MM.1S (cell line): ENCODE results near the gene HMX1.

Experiments used
- DNase-seq: peaks from one replicate; pipeline ENCODE4 v3.0.0-alpha.2; 2015
- H2AFZ ChIP-seq: fragments of 300-600 bp; sonication (generic); 2 replicates; pipeline ENCODE4 v1.6.0; 2016; ENCODE audit warnings: antibody characterized with exemption, low read length
- H3F3A ChIP-seq: fragments of 300-600 bp; sonication (generic); 2 replicates; pipeline ENCODE4 v1.6.1; 2016; ENCODE audit warnings: mild to moderate bottlenecking, antibody characterized with exemption, low read length, moderate library complexity, mixed read lengths; ENCODE audit not compliant: insufficient read depth
- H3K27ac ChIP-seq: fragments of 300-600 bp; sonication (generic); 2 replicates; pipeline ENCODE4 v1.5.1; 2016; ENCODE audit warnings: mild to moderate bottlenecking, low read length
- H3K27me3 ChIP-seq: fragments of 300-600 bp; sonication (generic); replicated peaks from 2 replicates; pipeline ENCODE4 v1.6.0; 2016; ENCODE audit warnings: low read length; ENCODE audit not compliant: insufficient read depth
- H3K36me3 ChIP-seq: fragments of 300-600 bp; sonication (generic); replicated peaks from 2 replicates; pipeline ENCODE4 v1.6.1; 2016; ENCODE audit warnings: mild to moderate bottlenecking, low read length, mixed read lengths; ENCODE audit not compliant: insufficient read depth
- H3K4me1 ChIP-seq: fragments of 300-600 bp; sonication (generic); 2 replicates; pipeline ENCODE4 v1.6.1; 2016; ENCODE audit warnings: low read length, mixed read lengths
- H3K4me2 ChIP-seq: fragments of 300-600 bp; sonication (generic); 2 replicates; pipeline ENCODE4 v1.6.0; 2016; ENCODE audit warnings: low read depth, low read length
- H3K4me3 ChIP-seq: fragments of 300-600 bp; sonication (generic); 2 replicates; pipeline ENCODE4 v1.5.1; 2016; ENCODE audit warnings: low read length, mixed read lengths
- H3K79me2 ChIP-seq: fragments of 300-600 bp; sonication (generic); 2 replicates; pipeline ENCODE4 v1.6.1; 2016; ENCODE audit warnings: mixed run types, low read length, mixed read lengths
- H3K9ac ChIP-seq: fragments of 300-600 bp; sonication (generic); 2 replicates; pipeline ENCODE4 v1.6.1; 2016; ENCODE audit warnings: low read length, mixed read lengths
- H3K9me2 ChIP-seq: fragments of 300-600 bp; sonication (generic); replicated peaks from 2 replicates; pipeline ENCODE4 v1.6.1; 2016; ENCODE audit warnings: mild to moderate bottlenecking, low read length, mixed read lengths; ENCODE audit not compliant: insufficient read depth
- H3K9me3 ChIP-seq: fragments of 300-600 bp; sonication (generic); replicated peaks from 2 replicates; pipeline ENCODE4 v1.6.1; 2016; ENCODE audit warnings: mild to moderate bottlenecking, low read length, mixed read lengths; ENCODE audit not compliant: insufficient read depth
- H4K20me1 ChIP-seq: fragments of 300-600 bp; sonication (generic); 2 replicates; pipeline ENCODE4 v1.6.1; 2016; ENCODE audit warnings: mild to moderate bottlenecking, low read length, moderate library complexity, mixed read lengths; ENCODE audit not compliant: insufficient read depth
- CTCF ChIP-seq: fragments of 300-600 bp; sonication (generic); IDR thresholded peaks from 2 replicates; pipeline ENCODE4 v1.5.1; 2016; ENCODE audit warnings: antibody characterized with exemption, low read length, mixed read lengths
- EZH2 ChIP-seq: fragments of 300-600 bp; sonication (generic); optimal IDR thresholded peaks from 2 replicates; pipeline ENCODE3; 2017; ENCODE audit warnings: low read depth, mild to moderate bottlenecking, antibody characterized with exemption, low read length, mixed read lengths
- EZH2phosphoT487 ChIP-seq: fragments of 300-600 bp; sonication (generic); IDR thresholded peaks from 2 replicates; pipeline ENCODE4 v1.6.1; 2018; ENCODE audit warnings: antibody characterized with exemption, low read length

The HMX1 gene

GRCh38 chr4:8871417-8872401 is at the start of gene HMX1:
HMX1 (minus strand) TSS chr4:8871839; CDS start chr4:8871614, 225 bp downstream.
- no peaks in the 10 kb centered on the region for H3K4me1 ChIP-seq
- H3K27ac ChIP-seq, result no peak within 1 kb of the TSS
- no peaks in the 10 kb centered on the region for H3K9me3 ChIP-seq
- no peak within 1 kb of the TSS for H3K9ac ChIP-seq
- H2AFZ ChIP-seq, result no peak within 1 kb of the TSS
- no peaks in the 10 kb centered on the region for H3K36me3 ChIP-seq
- H3K79me2 ChIP-seq, result no peaks in the 10 kb centered on the region
- no peak within 1 kb of the TSS for H3K4me3 ChIP-seq
- DNase-seq, result no peak
- H4K20me1 ChIP-seq, result no peaks in the 10 kb centered on the region
- H3K4me2 ChIP-seq, result no peak within 1 kb of the TSS
- no peaks in the 10 kb centered on the region for H3K9me2 ChIP-seq
- H3F3A ChIP-seq, result no peaks in the 10 kb centered on the region
- H3K27me3 ChIP-seq, result peaks cover 65% of the 10 kb centered on the region
- no peak for TF ChIP-seq EZH2phosphoT487
- TF ChIP-seq EZH2, result no peak

GRCh38 chr4:8920969-8921368 is 49.3 kb upstream of the HMX1 start:
- H3K4me2 ChIP-seq, result no peak overlapping the region
- no peaks in the 10 kb centered on the region for H3K9me2 ChIP-seq
- H3K9ac ChIP-seq, result no peak overlapping the region
- no peak overlapping the region for H2AFZ ChIP-seq
- no peaks in the 10 kb centered on the region for H4K20me1 ChIP-seq
- TF ChIP-seq EZH2phosphoT487 (no peak), CTCF (no peak), EZH2 (no peak)
- H3K79me2 ChIP-seq, result no peaks in the 10 kb centered on the region
- H3K4me1 ChIP-seq, result no peaks in the 10 kb centered on the region
- no peaks in the 10 kb centered on the region for H3K9me3 ChIP-seq
- H3F3A ChIP-seq, result no peaks in the 10 kb centered on the region
- H3K4me3 ChIP-seq, result no peak overlapping the region
- H3K27ac ChIP-seq, result no peak overlapping the region
- DNase-seq, result no peak
- peaks cover 40% of the 10 kb centered on the region for H3K27me3 ChIP-seq
- no peaks in the 10 kb centered on the region for H3K36me3 ChIP-seq

GRCh38 chr4:8920289-8920965 is 48.8 kb upstream of the HMX1 start:
- H3K27ac ChIP-seq, result no peak overlapping the region
- H3K9me2 ChIP-seq, result no peaks in the 10 kb centered on the region
- no peaks in the 10 kb centered on the region for H4K20me1 ChIP-seq
- H3K9ac ChIP-seq, result no peak overlapping the region
- H3K4me1 ChIP-seq, result no peaks in the 10 kb centered on the region
- H3K36me3 ChIP-seq, result no peaks in the 10 kb centered on the region
- no peak overlapping the region for H3K4me3 ChIP-seq
- H3K79me2 ChIP-seq, result no peaks in the 10 kb centered on the region
- no peak for DNase-seq
- no peak overlapping the region for H3K4me2 ChIP-seq
- H2AFZ ChIP-seq, result no peak overlapping the region
- TF ChIP-seq CTCF, result no peak
- no peak for TF ChIP-seq EZH2
- TF ChIP-seq EZH2phosphoT487, result no peak
- H3F3A ChIP-seq, result no peaks in the 10 kb centered on the region
- H3K27me3 ChIP-seq, result peaks cover 46% of the 10 kb centered on the region
- H3K9me3 ChIP-seq, result no peaks in the 10 kb centered on the region
